HG03521 (cell line): ENCODE results near the gene MDH2.
"Not testable (repeated sequence)": the region's sequence is repeated elsewhere in the genome, so short reads cannot be mapped to it uniquely, and the experiment has no call there.

ENCODE experiments used
- ATAC-seq: cut with Tn5 transposase; IDR thresholded peaks from one replicate; pipeline ENCODE4 v1.9.1; 2021; ENCODE audit warnings: mild to moderate bottlenecking, moderate library complexity; ENCODE audit not compliant: unreplicated experiment

MDH2 gene

DNA sequence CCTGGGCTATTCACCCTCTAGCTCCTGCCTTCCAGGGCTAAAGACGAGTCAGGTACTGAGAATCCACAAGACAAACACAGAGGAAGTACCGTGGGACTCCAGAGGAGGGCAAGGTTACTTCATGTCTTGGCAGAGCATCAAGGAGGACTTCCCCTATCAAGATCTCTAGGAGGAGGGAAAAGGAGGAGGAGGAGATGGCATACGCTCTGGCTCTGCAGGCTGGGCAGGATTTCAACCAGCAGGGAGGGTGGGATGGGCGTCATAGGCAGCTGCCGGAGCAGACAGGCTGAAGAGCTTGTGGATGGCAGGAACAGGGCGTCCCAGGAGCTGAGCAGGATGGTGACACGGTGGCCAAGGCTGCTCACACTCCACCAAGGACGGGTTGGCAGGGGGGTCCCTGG is 21.3 kb downstream of the MDH2 start:
- no peak for ATAC-seq

- no peak for ATAC-seq
These were observed 23.7 kb downstream of the MDH2 start for GRCh38 chr7:76071316-76072242.

DNA sequence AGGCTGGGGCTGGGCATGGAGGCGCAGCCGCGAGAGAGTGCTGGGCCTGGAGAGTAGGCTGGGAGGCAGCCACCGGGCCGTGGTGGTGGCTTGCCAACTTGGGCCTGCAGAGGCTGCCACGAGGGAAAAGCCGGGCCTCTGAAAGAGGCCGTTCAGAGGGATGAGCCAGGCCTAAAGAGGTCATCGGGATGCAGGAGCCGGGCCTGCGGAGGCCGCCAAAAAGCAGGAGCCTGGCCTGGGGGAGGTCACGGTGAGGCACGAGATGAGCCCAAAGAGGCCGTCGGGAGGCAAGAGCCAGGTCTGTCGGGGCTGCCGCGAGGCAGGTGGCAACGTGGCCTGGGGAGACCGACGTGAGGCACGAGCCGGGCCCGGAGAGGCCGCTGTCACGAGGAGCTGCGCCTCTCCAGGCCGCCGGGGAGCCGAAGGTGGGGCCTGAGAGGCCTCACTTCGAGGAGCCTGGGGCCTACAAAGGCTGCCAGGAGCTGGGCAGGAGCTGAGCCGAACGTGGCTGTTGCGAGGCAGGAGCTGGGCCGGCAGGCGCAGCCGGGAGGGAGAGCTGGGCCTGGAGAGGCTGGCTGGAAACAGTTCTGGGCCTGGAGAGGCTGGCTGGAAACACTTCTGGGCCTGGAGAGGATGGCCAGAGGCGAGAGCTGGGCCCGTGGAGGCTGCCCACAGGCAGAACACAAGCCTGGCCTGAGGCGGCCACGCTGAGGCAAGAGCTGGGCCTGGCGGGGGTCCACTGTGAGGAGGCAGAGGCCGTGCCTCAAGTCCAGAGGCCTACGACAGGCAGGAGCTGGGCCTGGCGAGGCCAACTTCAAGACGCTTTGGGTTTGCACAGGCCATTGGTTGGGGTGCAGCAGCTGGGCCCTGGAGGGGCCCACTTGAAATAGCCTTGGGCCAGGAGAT is 24.6 kb downstream of the MDH2 start:
- ATAC-seq, result no peak

DNA sequence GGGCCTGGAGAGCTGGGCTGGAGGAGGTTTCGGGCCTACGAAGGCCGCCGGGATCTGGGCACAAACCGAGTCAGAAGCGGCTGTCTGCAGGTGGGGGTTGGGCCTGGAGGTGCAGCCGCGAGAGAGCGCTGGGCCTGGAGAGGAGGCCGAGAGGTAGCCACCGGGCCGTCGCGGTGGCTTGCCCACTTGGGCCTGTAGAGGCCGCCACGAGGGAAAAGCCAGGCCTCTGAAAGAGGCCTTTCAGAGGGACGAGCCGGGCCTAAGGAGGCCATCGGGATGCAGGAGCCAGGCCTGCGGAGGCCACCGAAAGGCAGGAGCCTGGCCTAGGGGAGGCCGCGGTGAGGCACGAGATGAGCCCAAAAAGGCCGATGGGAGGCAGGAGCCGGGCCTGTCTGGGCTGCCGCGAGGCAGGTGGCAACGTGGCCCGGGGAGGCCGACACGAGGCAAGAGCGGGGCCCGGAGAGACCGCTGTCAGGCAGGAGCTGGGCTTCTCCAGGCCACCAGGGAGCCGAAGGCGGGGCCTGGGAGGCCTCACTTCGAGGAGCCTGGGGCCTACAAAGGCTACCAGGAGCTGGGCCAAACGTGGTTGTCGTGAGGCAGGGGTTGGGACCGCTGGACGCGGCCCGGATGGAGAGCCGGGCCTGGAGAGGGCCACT is 25.6 kb downstream of the MDH2 start:
- ATAC-seq, result no peak

DNA sequence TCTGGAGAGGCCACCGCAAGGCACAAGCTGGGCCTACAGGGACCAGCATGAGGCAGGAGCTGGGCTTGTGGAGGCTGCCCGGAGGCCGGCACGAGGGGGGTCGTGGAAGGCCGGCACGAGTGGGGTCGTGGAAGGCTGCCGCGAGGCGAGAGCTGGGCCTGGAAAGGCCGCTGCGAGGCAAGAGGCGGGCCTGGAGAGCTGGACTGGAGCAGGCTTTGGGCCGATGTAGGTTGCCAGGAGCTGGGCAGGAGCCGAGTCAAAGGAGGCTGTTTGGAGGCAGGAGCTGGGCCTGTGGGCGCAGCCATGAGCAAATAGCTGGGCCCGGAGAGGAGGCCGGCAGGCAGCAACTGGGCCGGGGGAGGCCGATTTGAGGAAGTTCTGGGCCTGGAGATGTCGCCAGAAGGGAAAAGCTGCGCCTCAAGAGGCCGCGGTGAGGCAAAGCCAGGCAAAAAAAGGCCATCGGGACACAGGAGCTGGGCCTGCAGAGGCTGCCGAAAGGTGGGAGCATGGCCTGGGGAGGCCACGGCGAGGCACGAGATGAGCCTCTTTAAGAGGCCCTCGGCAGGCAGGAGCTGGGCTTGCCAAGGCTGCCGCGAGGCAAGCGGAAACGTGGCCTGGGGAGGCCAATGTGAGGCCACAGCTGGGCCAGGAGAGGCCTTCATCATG is 26.5 kb downstream of the MDH2 start:
- ATAC-seq, result no peak

- no peak for ATAC-seq
These were observed 27.1 kb downstream of the MDH2 start for GRCh38 chr7:76074972-76075370.

- no peak for ATAC-seq
These were observed 29.1 kb downstream of the MDH2 start for GRCh38 chr7:76076995-76077394.

GRCh38 chr7:76077435-76077834 is 29.5 kb downstream of the MDH2 start:
- no peak for ATAC-seq

DNA sequence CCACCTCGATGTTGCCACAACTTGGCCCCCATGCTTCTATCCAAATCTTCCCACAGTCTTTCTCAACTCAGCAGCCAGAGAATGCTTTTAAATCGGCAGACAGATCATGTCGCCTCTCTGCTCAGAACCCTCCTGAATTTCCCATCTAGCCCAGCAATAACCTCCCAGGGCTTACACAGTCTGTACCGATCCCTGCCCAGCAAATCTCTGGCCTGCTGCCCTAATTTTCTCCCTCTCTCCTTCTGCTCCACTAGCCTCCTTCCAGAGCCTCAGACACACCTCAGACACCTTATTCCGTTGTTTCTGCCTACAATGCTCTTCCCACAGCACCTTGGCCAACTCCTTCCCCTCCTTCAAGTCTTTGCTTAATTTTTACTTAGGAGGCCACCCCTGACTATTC is 32.3 kb downstream of the MDH2 start:
- no peak for ATAC-seq

GRCh38 chr7:76084115-76084514 is 36.2 kb downstream of the MDH2 start:
- not testable (repeated sequence) for ATAC-seq

DNA sequence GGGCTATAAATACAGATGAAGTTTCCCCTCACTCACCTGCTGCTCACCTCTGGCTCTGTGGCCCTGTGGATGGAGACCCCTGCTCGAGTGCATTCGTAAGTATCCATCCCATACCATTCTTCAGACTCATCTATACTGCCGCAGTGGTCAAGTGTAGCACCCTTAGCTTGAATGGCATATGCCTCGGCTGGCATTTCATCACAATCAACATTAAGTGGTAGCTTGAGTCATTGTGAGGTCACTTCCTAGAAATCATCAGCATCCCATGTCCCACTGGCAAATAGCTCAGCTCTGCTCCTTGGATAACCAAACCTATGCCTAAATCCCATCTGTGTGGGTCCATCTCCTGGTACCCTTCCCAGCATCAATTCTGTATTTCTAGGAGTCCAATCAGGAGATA is 38.2 kb downstream of the MDH2 start:
- no peak for ATAC-seq

- not testable (repeated sequence) for ATAC-seq
These were observed 39.5 kb downstream of the MDH2 start for GRCh38 chr7:76087362-76087791.

- ATAC-seq, result no peak
These were observed 42.1 kb downstream of the MDH2 start for GRCh38 chr7:76089865-76090475.

DNA sequence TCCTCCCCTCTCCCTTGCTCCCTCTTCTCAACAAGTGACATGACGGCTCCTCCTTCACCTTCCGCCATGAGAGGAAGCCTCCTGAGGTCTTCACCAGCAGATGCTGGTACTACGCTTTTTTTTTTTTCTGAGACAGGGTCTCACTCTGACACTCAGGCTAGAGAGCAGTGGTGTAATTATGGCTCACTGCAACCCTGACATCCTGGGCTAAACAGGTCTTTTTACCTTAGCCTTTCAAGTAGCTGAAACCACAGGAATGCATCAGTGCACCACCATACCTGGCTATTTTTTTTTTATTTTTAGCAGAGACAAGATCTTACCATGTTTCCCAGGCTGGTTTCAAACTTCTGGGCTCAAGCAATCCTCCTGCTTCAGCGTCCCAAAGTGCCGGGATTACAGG is 43.6 kb downstream of the MDH2 start:
- ATAC-seq, result no peak

DNA sequence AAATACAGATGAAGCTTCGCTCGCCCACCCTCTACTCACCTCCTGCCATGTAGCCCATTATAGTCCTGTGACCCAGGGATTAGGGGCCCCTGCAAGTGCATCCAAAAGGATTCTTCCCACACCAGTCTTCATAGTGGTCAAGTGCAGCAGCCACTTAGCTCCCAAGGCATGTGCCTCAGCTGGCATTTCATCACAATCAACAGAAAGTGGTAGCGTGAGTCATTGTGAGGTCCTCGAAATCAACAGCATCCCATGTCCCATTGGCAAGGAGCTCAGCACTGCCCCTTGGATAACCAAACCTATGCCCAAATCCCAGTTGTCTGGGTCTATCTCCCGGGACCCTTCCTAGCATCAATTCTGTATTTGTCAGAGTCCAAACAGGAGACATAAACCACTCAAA is 45.6 kb downstream of the MDH2 start:
- not testable (repeated sequence) for ATAC-seq

DNA sequence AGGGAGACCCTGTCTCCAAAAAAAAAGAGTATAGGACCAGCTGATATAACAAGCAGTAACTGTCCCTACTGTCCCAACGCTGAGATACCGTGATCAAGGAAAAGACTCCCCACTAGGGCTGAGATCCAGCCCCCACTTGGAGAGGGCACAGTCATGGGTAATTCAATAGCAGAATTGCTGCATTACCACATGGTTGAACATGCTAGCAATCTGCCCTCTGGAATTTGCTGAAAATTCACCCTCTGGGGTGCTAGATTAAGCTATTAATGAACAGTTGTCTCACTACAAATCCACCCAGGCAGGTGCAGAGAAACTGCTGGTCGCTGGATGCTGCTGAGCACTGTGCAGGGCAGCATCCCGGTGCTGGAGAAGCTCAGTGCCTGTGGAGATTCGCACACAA is 46.4 kb downstream of the MDH2 start:
- ATAC-seq, result not testable (repeated sequence)

GRCh38 chr7:76095908-76096307 is 48.0 kb downstream of the MDH2 start:
- no peak for ATAC-seq

- not testable (repeated sequence) for ATAC-seq
These were observed 54.0 kb downstream of the MDH2 start for GRCh38 chr7:76101693-76102437.

GRCh38 chr7:76103788-76104187 is 55.9 kb downstream of the MDH2 start:
- not testable (repeated sequence) for ATAC-seq
